Kidney capillary endothelial cell (primary cell): Measurements from ENCODE around the gene GAP43.

Source experiments
- DNase-seq: peaks from one replicate; pipeline ENCODE4 v3.0.0-alpha.2; 2018; ENCODE audit warnings: low spot score

Gene GAP43

DNA sequence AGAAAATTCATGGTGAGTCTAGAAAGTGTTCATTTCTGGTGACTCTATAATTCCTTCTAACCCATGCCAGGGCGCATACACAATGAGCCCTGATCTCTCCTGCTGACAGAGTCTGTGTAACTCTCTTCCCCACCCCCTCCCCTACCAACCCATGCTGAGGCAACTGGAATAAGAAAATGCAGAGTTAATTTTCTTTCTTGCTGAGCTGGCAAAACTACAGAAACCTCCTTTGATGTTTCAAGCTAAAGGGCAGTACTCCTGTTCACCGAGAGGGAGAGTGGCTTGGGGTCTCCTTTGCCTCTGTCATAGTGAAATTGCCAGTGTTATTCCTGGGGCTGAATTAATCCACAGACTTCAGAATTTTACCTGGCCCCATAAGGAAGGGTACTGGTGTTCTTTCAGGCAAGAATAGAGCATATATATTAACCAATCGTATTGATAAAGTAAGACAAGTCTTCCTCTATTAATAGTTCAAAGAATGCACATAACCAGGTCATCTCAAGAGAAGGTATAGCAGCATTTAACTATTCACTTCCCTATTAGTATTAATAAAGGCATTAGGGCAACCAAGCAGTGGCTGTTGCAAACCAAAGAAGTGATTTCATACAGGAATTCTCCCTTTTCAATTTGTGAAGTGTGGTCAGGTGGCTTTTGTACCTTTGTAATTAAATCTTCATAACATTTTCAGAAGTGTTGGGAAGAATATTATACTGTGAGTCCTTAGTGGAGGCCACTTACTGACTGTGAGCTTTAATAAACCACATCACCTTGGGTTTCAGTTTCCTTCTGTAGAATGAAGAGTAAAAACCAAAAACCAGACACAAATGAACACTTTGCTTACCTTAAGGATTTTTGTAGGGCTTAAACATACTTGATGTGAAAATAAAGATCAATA, 4.1 kb downstream of the GAP43 start:
- no peak for DNase-seq

DNA sequence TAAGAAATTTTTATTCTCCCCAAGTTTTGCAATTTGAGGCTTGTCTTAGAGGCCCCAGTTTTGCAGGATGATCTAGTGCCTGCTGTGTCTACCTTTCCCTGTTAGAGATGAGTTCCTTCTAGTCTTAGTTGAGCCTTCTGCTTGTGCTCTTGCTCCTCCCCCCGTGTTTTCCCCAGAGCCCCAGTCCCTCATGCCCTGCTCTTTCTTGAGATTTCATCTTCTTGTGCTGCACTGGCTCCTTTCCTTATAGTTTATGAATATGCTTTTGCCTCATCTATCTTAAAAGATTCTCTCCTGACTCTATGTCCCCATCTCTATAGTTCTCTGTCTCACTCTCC, 4.7 kb downstream of the GAP43 start:
- no peak for DNase-seq

DNA sequence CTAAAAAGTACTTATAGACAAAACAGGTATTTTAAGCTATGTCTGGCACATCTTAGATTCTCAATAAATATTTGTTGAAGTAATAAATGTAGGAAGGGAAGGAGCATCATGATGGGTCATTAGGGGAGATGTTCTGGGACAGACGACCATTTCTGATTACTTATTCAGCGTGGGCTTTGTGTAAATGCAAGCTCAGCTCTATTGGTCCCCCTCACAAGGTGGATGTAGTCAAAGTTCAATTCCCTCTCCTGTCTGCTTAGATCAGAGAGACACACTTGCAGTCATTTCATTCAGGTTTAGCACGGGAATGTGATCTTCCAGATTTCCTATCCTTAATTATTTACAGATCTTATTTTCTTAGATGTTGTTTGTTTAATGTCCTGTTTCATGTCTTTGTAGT, 7.5 kb downstream of the GAP43 start:
- DNase-seq = no peak

DNA sequence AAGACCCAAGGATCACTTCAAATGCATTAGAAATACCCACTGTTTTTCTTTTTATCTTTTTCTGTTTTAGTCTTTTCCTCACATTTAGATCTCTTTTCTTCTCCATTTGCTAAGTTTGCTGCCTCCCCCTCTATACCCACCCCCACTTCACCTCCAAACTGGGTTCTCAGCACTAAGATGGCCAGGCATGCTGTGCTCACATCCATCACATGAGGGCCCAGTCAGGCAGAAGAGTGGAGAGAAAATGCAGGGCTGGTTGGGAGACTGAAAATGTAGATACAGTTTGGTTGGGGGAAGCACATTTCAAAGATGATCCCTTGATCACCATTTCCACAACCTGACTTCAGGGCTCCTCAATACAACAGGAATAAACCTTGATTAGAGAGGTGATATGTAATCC, 8.7 kb downstream of the GAP43 start:
- DNase-seq = no peak

DNA sequence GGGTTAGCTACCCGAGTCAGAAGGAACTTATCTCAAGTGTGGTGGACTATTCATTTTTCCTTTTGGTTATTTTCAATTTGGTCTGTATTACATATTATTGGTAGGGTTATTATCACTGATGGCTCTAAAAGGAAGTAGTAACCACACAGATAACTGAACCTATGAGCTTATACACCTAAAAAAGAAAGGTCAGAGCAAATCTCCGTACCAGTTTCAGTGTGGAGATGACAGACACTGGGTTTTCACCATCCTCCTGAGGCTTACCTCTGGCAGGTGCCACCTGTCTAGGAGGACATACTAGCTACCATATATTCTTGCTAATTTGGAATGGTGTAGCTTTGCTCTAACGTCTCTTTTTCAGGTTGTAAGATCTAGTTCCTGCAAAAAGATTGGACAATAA, 10.2 kb downstream of the GAP43 start:
- DNase-seq = no peak

DNA sequence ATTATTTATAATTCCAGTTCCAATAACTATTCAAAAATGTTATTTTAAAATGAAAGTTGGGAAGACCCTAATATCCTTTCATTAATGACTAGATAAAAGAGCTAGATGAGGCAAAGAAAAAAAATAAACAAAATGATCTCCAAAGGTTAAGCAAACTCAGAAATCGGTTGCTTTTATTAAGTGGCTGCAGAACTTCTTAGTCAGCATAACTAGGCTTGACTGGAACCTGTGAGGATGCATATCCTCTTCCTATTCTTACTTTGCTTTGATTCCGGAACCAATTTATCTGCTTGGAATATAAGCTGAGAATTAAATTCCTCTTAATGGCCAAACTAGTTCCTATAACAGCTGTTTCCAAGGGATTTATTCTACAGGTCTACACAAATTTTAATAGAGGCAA, 10.7 kb downstream of the GAP43 start:
- DNase-seq = no peak

DNA sequence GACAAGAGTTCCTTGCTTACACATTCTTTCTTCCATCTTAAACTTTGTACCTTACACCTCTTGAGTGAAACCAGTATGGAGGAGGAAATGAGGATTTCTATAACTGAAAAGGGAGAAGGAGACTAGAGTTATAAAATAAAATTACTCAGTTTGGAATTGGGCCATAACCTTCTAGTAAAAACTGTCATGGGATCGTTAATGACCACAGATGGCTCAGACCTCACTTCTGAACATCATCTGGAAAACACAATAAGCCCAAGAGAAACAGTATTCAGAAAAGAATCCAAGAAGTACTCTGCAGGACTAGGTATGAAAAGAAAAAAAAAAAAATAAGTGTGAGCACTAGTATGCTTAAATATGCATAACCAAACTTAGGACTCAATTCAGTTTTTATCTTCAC, 12.1 kb downstream of the GAP43 start:
- DNase-seq = no peak

DNA sequence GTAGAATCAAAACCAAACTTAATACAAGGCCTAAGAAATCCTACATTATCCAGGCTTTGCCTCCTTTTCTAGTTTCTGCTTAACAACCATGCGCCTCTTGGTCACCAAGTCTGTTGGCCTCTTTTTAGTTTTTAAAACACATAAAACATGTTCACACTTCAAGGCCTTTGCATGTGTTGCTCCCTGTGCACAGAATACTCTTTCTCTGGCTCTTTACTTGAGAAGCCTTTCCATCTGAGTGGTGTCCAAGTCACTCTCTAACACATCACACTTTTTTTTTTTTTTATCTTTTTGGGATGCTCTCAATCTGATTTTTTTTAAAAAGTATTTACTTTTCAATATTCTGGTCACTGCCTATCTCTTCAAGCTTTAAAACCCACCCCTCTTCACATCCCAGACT, 14.9 kb downstream of the GAP43 start:
- no peak for DNase-seq

DNA sequence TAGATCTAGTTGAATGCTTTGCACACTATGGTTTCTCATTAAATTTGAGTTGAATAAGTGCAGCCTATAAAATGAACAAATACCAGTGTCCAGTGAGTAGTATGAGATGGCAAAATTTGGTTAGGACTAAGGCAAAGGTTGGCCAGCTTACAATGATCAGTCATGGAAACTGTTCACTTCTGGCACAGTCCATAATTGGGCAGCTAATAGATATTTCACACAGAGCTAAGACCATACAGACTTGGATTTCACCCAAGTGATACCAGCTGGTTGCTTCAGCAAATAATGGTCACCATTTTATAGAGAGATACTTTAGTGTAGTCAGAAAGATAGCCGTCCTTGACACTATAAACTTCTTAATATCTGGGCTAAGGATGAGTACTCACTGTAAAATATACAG, 15.7 kb downstream of the GAP43 start:
- no peak for DNase-seq

DNA sequence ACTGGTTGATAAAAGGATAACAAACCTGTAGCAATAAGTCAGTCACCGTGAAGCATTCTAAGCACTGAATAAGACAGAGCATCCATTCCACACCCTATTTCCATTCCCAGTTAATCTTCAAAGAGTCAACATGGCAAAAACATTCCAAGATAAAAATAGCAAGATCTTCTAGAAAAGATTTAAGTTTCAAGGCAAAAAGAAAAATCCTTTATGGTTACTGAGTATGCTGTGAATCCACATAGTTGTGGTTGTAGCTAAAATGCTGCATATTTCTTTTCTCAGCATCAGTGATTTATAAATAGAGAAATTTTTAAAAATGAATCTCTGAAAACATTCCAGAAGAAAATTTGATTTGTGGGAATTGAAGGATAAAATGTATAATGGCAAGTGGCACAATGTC, 21.1 kb downstream of the GAP43 start:
- DNase-seq = no peak

DNA sequence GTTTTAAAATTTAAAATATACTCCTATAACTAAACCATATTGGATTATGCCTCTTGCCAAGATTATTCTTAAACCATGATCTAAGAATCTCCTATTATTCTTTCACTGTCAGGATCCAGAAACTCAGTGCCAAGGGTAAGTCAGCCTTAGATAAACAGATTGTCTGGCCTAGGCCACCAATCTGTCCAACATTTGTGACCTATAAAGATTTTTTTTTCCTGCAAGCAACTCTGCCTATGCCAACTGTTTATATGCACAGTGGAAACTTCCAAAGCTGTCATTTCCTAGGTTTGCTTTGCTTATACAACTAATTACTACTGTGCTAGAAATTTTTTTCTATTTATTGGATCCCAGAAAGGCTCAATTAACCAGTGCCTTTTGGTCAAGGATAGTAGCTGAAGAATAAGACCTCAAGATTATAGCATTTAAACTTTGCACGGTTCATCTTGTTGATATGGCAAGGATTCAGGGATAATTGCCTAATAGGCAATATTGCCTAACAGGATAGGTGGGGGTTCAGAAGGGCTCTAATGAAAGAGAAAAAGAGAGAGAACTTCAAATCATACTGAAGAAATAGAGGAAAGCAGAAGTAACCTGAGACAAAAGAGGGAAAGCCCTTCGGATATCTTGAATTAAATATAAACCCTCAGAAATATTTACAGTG, 22.8 kb downstream of the GAP43 start:
- no peak for DNase-seq

DNA sequence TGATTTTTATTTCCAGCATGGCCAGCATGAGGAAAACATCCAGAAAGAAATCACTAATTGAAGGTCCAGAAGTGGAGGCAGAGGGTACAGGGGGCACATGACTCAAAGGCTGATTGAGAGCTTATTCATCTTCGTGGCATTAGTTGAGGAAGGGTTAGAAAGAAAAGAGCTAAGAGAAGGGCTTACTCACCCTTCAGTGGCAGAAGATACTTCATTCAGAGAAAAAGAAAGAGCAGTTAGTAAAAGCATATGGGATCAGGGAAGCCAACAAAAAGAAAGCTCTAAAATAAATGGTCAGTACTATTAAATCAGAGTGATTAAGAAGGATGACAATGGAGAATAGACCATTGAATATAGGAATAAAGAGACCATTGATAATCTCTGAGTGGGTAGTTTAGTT, 25.2 kb downstream of the GAP43 start:
- DNase-seq = no peak

DNA sequence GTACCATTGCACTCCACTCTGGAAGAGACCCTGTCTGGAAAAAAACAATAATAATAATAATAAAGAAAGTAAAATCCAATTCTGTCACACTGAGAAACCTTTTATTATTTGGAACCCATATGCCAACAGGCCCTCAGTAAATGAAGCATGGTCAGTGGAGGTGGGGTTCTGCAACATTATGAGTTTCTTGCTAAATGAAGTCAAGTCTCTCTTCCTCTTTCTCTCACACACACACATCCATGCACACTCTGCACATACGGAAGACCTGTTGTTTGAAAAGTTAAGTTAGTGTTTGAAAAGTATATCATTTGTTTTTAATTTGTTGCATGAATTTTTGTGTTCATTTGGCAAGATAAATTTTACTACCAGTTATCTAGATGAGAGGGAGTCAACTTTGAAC, 27.8 kb downstream of the GAP43 start:
- no peak for DNase-seq

DNA sequence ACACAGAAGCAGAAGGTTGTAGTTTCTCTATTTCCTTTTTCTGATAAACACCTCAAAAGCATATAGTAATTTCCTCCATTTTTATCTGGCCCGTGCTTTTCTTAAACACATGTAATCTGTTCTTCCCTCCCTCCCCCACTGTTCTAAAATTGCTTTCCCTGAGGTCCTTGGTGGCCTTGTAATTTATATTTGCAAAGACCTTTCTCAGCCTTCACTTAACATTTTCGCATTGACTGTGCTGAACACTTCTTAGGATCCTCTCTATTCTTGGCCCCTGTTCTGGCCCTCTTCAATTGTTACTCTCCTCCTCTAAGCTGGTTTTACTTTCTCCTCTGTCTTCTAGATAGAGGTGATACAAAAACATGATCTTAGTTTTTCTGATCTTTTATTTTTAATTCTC, 28.3 kb downstream of the GAP43 start:
- DNase-seq = no peak

DNA sequence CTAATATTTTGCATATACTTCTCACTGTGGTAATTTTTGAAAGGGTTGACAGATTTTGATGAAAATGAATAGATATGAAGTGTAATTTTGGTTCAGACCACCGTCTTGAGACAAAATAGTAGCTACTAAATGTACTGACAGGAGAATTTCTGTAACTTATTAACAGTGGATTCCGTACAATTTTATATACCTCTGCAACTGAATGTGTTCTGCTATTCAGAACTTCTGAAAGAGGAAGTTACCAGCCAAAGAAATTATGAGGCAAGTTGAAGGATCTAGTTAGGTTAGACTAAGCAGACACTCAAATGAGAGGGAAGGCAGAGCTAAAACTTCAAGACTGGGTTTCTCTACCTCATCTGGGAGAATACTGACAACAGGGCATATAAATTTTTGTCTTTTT, 29.4 kb downstream of the GAP43 start:
- DNase-seq = no peak

DNA sequence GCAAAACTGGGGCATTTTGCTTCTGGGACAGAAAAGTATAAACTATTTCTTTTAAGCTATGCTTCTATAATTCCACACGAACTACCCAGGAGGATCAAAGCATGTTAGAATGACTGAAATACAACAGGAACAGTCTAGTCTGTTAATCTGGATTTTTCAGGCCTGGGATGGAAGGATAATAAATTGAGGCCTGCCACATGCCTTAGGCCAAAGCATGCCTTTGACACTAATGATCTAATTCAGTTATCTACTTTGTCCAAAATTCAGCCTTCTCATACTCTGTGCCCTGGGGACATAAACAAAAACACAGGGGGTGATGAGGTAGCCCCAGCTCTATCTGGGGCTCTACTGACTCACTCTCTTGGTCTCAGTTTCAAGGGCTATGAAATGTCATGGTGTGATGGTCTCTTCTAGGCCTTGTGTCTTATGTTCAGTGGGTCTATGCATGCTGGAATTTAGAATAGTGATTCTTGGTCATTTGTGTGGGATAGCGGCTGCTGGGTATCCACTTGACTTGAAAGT, 32.5 kb downstream of the GAP43 start:
- no peak for DNase-seq

DNA sequence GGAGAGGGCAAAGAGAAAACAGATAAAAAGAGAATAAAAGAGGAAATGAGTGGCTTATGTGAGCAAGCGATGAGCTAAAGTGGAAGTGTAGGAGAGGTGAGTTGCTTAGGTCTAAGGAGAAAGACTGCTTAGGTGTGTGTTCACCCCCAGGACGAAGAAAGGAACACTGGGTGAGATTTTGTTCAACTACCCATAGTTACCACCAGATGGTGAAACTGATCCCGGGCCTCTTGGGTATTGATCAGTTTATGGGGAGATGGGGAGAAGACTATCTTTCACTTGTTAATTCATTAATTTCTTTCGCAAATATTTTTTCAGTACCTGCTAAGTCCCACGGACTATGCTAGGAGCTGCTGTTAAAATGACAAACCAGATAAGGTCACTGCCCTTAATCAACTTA, 33.9 kb downstream of the GAP43 start:
- DNase-seq = no peak

DNA sequence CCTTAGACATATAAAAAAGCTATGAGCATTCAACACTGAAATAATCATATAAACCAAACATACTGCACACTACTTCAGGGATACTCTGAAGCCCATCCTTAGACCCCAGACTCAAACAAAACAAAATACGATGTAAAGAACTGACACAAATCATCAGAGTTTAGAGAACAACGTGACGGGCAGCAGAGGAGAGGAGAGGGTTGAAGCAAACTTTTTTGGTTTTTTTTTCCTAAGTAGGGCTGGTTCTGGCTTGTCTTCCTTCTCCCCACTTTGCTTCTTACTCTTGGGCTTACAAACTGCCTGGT, 34.7 kb downstream of the GAP43 start:
- no peak for DNase-seq

DNA sequence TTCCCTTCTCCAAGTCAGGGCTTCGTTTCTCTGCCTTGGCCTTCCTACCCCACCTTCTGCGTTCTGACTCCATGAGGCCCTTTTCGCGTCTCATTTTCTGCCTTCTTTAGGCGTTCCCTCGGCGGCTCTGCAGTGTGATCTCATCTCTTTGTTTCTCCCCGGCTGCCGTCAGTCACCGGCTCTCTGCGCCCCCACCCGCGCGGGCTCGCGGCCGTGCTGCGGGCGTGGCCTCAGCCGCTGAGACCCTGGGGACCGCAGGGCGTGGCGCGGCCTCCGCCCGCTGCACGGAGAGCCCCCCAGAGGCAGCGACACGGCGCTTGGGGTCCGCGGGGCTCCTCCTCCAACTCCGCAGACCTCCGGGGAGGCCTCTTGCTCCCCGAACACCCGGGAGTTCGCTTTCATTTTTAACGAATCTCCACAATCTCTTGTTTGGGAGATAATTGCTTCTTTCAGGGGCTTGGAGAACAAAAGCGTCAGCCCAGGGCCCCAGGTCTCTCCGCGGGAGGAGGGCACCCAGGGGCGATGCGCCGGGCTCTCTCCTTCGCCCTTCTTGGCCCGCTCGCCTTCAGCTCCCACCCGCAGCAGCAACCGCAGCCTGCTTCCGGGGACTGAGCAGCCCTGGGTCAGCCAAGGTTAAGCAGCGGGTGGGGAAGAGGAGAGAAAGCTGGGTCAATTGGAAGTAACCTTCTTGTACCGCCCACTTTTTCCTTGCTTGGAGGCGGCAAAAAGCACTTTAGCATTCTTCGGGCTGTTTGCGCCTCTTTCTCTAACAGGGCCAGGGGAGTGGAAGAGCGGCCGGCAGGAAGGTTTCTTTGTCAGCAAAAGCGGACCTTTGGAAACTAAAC, 35.2 kb downstream of the GAP43 start:
- peak; percentile 70 for DNase-seq

DNA sequence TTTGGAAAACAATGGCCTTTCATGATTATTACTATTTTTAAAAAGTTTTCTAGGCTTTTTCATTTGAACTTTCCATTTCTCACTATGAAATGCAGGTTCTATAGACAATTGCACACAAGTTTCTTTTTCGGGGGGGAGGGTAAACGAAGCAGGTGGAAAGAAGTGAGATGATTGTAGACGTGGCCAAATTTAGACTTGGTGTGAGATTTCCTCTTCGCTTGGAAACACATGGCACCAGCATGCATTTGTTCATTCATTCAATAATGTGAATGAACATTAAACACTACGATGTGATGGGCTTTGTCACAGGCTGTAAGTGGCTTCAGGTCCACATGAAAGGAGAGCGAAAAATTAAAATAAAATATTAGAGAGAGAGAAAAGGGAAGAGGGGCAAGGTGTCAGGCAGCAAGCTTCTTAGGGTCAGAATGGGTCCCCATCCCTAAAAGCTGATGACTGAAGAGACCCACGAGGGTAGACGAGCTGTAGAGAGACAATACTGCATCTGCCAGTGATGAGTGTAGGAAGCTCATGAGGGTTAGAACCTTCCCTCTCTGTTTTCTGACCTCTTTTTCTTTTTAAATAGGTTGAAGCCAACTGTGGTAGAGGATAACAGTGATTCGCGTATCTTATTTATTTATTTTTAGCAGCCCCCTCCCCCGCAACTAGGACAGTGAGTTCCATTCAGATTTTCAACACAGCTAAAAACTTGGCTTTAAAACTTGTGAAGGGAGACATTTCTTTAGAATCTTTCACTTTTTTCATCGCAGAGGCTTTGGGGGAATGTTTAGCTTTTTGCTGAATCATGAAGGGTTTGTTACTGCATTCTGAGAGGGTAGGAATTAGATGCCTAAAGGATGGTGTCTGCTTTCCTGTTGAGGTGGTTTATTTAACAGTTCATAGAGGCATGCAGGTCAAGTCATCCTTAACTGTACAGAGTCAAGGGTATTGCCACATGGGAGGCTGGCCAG, 36.2 kb downstream of the GAP43 start:
- DNase-seq = no peak

DNA sequence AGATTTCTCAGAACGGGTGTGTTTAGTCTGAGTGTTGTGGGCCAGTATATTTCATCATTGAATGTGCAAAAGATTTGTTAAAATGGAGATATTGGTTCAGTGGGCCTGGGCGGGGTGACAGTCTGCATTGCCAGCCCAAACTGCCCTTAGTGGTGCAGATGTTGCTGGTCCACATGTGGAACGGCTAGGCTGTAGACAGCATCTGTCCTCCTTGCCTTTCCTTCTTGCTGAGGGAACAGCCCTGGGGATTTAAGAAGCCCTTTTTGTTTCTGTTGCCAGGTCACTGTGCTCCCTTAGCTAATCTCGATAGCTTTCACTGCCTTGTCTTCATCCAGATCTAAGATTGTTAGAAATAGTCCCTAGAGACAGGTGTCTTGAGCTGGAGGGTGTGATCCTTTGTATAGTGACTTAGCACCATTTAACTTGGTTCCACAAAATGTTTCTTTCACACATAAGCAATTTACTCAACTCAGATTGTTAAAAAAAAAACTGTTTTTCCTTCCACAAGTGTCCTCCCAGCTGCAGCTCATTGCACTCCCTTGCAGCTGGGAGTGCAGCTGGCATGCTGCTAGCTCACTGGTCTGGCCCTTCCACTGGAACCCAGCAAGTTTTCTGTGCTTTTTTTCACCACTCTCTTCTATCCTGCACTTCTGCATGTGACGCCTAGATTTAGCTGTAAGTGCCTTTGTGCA, 37.5 kb downstream of the GAP43 start:
- DNase-seq = no peak
